Mesothelial cell of epicardium (in vitro differentiated cells): ENCODE measurements around the gene SDCCAG8. TPM values are rescaled to one million over a fixed set of nuclear protein-coding genes. Genes with fewer than 3 reads are reported as not detected.

Source experiments
- DNase-seq, 2 experiments: peaks; one replicate each; pipeline ENCODE4 v3.0.0; 2021; ENCODE audit warnings: low spot score in 2 of 2; ENCODE audit not compliant: unreplicated experiment in 2 of 2
- H3K27ac Mint-ChIP-seq: 2 replicates; pipeline ENCODE4 v1.8.0; 2021; ENCODE audit warnings: mixed read lengths
- H3K27me3 Mint-ChIP-seq: 2 replicates; pipeline ENCODE4 v1.8.0; 2021; ENCODE audit warnings: low read depth, mixed read lengths
- H3K36me3 Mint-ChIP-seq: 2 replicates; pipeline ENCODE4 v1.8.0; 2021; ENCODE audit warnings: mixed read lengths
- H3K4me1 Mint-ChIP-seq: 2 replicates; pipeline ENCODE4 v1.8.0; 2021; ENCODE audit warnings: mixed read lengths
- H3K4me3 Mint-ChIP-seq: 2 replicates; pipeline ENCODE4 v1.8.0; 2021; ENCODE audit warnings: mild to moderate bottlenecking, moderate library complexity, mixed read lengths
- H3K9me3 Mint-ChIP-seq: 2 replicates; pipeline ENCODE4 v1.8.0; 2021; ENCODE audit warnings: mixed read lengths
- CTCF ChIP-seq: fragments of 200-600 bp; sonication (generic); IDR thresholded peaks from one replicate; pipeline ENCODE4 v1.5.0; 2021; ENCODE audit warnings: antibody characterized with exemption; ENCODE audit not compliant: unreplicated experiment
- total RNA-seq: library from RNA; stranded (reverse); gene quantifications from 3 replicates; pipeline ENCODE4 v1.2.1, GENCODE V29; 2021

Gene SDCCAG8
- total RNA-seq, 1 donor from 2014 or later: 37.3 TPM

GRCh38 chr1:243260221-243260880, 4.5 kb downstream of the SDCCAG8 start:
- Mint-ChIP-seq H3K27ac (no peak overlapping the region), H3K4me1 (peaks cover 31% of the 10 kb centered on the region), H3K9me3 (no peaks in the 10 kb centered on the region), H3K36me3 (no peaks in the 10 kb centered on the region), H3K27me3 (no peaks in the 10 kb centered on the region), H3K4me3 (no peak overlapping the region)
- DNase-seq: no peak
- TF ChIP-seq CTCF: no peak

- Mint-ChIP-seq H3K36me3 (no peaks in the 10 kb centered on the region), H3K27me3 (no peaks in the 10 kb centered on the region), H3K9me3 (no peaks in the 10 kb centered on the region), H3K4me1 (peaks cover 30% of the 10 kb centered on the region), H3K4me3 (no peak overlapping the region), H3K27ac (no peak overlapping the region)
- DNase-seq: no peak
- no peak for TF ChIP-seq CTCF
Measured at GRCh38 chr1:243261390-243261789, 5.5 kb downstream of the SDCCAG8 start.

GRCh38 chr1:243264717-243265116, 8.9 kb downstream of the SDCCAG8 start:
- H3K9me3 Mint-ChIP-seq: no peaks in the 10 kb centered on the region

GRCh38 chr1:243266231-243266630, 10.4 kb downstream of the SDCCAG8 start:
- TF ChIP-seq CTCF: no peak
- Mint-ChIP-seq H3K27ac (no peak overlapping the region), H3K36me3 (peaks cover 2% of the 10 kb centered on the region), H3K27me3 (no peaks in the 10 kb centered on the region), H3K4me1 (peaks cover 57% of the 10 kb centered on the region), H3K9me3 (no peaks in the 10 kb centered on the region), H3K4me3 (no peak overlapping the region)
- DNase-seq: no peak

More at GRCh38 chr1:243264717-243265116, 8.9 kb downstream of the SDCCAG8 start:
- Mint-ChIP-seq H3K4me1 (peaks cover 44% of the 10 kb centered on the region), H3K36me3 (no peaks in the 10 kb centered on the region), H3K4me3 (no peak overlapping the region), H3K27me3 (no peaks in the 10 kb centered on the region), H3K27ac (peak overlapping the region; percentile 64)
- no peak for TF ChIP-seq CTCF
- no peak for DNase-seq

- no peaks in the 10 kb centered on the region for H3K9me3 Mint-ChIP-seq
- peaks cover 63% of the 10 kb centered on the region for H3K4me1 Mint-ChIP-seq
- peak overlapping the region; percentile 92 for H3K27ac Mint-ChIP-seq
- H3K4me3 Mint-ChIP-seq: no peak overlapping the region
- H3K36me3 Mint-ChIP-seq: peaks cover 2% of the 10 kb centered on the region
- no peak for TF ChIP-seq CTCF
- DNase-seq: no peak
- no peaks in the 10 kb centered on the region for H3K27me3 Mint-ChIP-seq
Measured at GRCh38 chr1:243267471-243267880, 11.6 kb downstream of the SDCCAG8 start.
